Measurements from ENCODE around the gene EIF5A2.
"Not testable (repeated sequence)": the region's sequence is repeated elsewhere in the genome, so short reads cannot be mapped to it uniquely, and the experiment has no call there.

Gene EIF5A2

DNA sequence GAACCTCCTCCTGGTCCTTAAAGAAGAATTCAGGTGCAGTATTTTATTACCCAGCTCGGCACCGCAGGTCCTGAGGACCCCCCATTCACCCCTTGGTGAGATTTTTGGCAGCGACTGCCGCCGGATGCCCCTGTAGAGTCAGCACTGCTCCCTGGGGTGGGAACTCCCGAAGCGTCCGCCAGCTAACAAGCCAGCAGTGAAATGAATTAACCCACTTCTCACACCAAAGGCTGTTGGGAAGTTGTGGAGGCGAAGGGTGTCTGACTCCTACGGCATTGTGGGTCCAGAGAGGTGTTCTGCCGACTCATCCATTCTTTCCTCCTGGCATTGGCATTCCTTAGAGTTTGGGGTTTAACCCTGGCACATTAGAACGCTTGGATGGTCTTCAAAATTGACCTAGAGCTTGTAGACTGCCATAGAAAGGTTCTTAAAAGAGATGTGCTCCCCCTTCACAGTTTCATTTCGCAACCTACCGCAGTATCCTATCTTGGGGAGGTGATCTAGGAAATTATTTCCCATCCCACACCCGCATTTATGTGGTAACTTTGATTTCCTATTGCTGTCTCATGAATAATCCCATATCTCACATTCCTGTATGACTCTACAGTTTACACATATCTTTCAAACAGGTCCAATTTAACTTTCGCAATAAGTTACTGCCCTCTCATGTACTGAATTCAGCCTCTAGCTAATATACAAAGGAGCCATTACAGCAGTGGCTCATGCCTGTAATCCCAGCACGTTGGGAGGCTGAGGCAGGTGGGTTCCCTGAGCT, 879 bp upstream of the EIF5A2 start:
- H3K27ac ChIP-seq = 0 out of 2 replicates have a peak overlapping the region, but pooled peaks have one; percentile 16
- no peak for TF ChIP-seq ZFX (IDR thresholded peaks at IDR 0.05; ENCODE audit: borderline replicate concordance)

DNA sequence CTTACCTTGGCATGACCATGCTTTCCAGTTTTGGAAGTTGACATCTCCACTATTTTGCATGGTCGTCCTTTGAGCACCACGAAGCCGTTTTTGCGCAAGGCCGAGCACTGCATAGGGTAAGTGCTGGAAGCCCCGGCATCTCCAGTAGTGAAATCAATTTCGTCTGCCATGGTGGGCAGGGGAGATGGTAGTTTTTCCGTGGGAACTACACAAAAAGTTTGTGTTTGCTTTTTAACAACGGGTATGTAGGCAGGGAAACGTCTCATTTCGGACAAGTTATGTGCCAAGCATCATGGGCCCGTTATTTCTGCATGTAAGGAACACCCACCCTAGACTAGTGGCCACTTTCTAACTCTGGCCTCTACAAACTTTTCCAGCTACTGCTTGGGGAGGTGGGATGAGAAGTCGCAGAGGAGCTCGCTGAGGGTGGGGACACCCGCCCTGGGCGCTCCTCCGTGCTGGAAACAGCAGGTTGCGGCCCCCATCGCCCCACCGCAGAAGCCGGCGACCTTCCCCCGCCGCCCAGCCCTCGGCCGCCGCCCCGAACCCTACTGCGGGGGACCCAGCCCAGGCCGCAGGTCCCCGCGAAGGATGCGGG, 701 bp downstream of the EIF5A2 start:
- H3K27ac ChIP-seq = no peak overlapping the region
- TF ChIP-seq, protein P1, sequence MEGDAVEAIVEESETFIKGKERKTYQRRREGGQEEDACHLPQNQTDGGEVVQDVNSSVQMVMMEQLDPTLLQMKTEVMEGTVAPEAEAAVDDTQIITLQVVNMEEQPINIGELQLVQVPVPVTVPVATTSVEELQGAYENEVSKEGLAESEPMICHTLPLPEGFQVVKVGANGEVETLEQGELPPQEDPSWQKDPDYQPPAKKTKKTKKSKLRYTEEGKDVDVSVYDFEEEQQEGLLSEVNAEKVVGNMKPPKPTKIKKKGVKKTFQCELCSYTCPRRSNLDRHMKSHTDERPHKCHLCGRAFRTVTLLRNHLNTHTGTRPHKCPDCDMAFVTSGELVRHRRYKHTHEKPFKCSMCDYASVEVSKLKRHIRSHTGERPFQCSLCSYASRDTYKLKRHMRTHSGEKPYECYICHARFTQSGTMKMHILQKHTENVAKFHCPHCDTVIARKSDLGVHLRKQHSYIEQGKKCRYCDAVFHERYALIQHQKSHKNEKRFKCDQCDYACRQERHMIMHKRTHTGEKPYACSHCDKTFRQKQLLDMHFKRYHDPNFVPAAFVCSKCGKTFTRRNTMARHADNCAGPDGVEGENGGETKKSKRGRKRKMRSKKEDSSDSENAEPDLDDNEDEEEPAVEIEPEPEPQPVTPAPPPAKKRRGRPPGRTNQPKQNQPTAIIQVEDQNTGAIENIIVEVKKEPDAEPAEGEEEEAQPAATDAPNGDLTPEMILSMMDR (IDR thresholded peaks at IDR 0.05) = no peak
- TF ChIP-seq ZFX (IDR thresholded peaks at IDR 0.05; ENCODE audit: borderline replicate concordance) = no peak

DNA sequence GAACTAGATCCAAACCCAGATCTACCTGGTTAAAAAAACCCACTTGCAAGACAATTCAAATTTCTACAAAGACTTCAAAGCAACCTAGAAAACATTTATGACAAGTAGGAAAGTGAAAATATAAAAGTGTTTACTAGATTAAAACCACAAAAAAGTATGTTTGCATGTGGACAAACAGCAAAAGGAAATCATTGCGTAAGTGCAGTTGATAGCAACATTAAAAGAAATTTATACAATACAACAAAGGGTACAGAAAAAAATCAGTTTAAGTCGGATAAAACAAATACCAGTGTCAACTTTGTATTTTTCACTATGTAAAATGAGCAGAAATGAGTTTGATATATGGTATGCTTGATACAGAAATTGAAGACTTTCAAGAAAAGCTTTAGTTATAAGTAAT, 2.6 kb downstream of the EIF5A2 start:
- H3K27ac ChIP-seq = no peak overlapping the region
- TF ChIP-seq ZFX (IDR thresholded peaks at IDR 0.05; ENCODE audit: borderline replicate concordance) = no peak
- TF ChIP-seq, protein P1 (IDR thresholded peaks at IDR 0.05) = no peak

DNA sequence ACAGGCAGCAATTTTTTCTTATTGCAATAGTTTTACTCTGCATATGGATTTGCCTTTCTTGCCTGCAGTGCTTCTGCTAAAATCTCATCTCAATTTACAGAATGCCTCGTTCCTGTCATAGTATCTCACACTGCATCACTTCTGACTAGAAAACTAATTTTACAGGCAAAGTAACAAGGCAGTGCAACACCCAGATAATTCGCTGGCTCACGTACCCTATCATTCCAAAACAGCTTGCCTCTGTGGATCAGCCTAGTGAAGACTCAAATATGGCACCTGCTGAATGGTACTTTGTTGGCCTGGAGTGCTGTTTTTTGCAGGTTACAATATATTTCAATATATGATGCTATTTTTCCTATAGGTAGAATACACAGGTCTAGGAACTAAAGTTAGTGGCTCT, 5.3 kb downstream of the EIF5A2 start:
- no peak for TF ChIP-seq ZFX (IDR thresholded peaks at IDR 0.05; ENCODE audit: borderline replicate concordance)
- TF ChIP-seq, protein P1 (IDR thresholded peaks at IDR 0.05) = no peak

DNA sequence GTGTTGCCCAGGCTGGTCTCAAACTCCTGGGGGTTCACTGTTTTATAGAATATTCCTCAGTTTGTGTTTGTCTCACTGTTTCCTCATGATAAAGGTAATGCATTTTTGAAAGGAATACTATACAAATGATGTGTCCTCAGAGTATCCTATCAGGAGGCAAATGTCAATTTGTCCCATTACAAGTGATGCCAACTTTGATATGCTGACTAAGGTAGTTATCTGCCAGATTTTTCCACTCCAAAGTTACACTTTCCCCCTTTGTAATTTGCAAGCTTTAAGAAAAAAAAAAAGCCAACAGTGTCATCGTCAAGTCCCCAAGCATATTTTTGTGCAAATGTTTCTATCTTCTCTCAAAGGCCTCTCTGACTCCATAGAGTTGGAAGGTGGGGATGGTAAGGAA, 9.0 kb downstream of the EIF5A2 start:
- no peak overlapping the region for H3K27ac ChIP-seq
- no peak for TF ChIP-seq ZFX (IDR thresholded peaks at IDR 0.05; ENCODE audit: borderline replicate concordance)
- TF ChIP-seq, protein P1 (IDR thresholded peaks at IDR 0.05) = no peak

More for the DNA sequence above, 5.3 kb downstream of the EIF5A2 start:
- no peak overlapping the region for H3K27ac ChIP-seq

DNA sequence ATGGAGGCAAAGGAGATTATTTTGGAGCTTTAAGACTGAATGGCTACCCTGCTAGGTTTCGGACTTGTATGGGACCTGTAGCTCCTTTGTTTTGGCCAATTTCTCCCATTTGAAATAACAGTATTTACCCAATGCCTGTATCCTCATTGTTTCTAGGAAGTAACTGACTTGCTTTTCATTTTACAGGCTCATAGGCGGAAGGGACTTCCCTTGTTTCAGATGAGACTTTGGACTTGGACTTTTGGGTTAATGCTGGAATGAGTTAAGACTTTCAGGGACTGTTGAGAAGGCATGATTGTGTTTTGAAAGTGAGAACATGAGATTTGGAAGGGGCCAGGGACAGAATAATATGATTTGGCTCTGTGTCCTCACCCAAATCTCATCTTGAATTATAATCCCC, 10.5 kb downstream of the EIF5A2 start:
- no peak overlapping the region for H3K27ac ChIP-seq
- TF ChIP-seq ZFX (IDR thresholded peaks at IDR 0.05; ENCODE audit: borderline replicate concordance) = no peak
- TF ChIP-seq, protein P1 (IDR thresholded peaks at IDR 0.05) = no peak

DNA sequence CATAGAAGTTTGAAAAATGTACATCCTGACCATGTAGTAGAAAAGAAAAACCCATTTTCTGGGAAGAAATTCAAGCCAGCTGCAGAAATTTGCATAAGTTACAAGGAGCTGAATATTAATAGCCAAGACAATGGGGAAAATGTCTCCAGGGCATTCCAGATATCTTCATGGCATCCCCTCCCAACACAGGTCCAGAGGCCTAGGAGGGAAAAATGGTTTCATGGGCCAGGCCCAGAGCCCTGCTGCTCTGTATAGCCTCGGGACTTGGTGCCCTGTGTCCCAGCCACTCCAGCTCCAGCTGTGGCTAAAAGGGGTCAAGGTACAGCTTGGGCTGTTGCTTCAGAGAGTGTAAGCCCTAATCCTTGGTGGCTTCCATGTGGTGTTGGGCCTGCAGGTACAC, 11.2 kb downstream of the EIF5A2 start:
- not testable (repeated sequence) for H3K27ac ChIP-seq

DNA sequence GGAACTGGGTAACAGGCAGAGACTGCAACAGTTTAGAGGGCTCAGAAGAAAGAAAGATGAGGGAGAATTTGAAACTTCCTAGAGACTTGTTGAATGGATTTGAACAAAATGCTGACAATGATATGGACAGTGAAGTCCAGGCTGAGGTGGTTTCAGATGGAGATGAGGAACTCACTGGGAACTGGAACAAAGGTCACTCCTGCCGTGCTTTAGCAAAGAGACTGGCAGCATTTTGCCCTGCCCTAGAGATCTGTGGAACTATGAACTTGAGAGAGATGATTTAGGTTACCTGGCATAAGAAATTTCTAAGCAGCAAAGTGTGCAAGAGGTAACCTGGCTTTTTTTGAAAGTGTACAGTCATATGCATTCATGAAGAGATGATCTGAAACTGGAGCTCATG, 11.7 kb downstream of the EIF5A2 start:
- TF ChIP-seq ZFX (IDR thresholded peaks at IDR 0.05; ENCODE audit: borderline replicate concordance) = no peak
- TF ChIP-seq, protein P1 (IDR thresholded peaks at IDR 0.05) = no peak
- H3K27ac ChIP-seq = no peak overlapping the region

DNA sequence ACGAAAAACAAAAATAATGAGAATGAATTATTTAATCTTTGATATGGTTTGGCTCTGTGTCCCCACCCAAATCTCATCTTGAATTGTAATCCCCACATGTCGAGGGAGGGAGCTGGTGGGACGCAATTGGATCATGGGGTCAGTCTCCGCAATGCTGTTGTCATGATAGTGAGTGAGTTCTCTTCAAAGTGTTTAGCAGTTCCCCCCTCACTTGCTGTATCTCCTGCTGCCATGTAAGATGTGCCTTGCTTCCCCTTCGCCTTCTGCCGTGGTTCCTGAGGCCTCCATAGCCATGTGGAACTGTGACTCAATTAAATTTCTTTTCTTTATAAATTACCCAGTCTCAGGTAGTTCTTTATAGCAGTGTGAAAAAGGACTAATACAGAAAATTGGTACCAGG, 12.1 kb downstream of the EIF5A2 start:
- not testable (repeated sequence) for H3K27ac ChIP-seq

Measured in 22Rv1 (cell line).